HEK293 (cell line): Measurements from ENCODE around the gene MYD88.

Experiments used
- CTCF ChIA-PET: fragments of 350-600 bp; formaldehyde crosslinking; extraction: SDS; loops from one replicate; lab custom pipeline; 2021; ENCODE audit warnings: antibody characterized with exemption; lab: Yijun Ruan, JAX
- POLR2A ChIA-PET: fragments of 300-600 bp; formaldehyde crosslinking; extraction: SDS; loops from one replicate; lab custom pipeline; 2020; ENCODE audit warnings: antibody characterized with exemption, inconsistent platforms; lab: Yijun Ruan, JAX
- H3K27ac ChIP-seq: fragments of 200-500 bp; sonication (Bioruptor generic); 2 replicates; pipeline ENCODE4 v1.5.1; 2014; ENCODE audit warnings: low read depth, low read length, control low read depth, inconsistent platforms; ENCODE audit errors: extremely low read depth
- H3K36me3 ChIP-seq, 2 experiments: fragments of 200-500 bp in 1 of 2; sonication (Bioruptor generic) in 1 of 2; 1 replicate in 1 of 2; 2 replicates in 1 of 2; pipeline ENCODE4 v1.5.1; 2014 to 2017; ENCODE audit warnings: inconsistent platforms in 2 of 2, low read length in 2 of 2; ENCODE audit not compliant: control insufficient read depth in 2 of 2, insufficient read depth in 1 of 2
- H3K4me1 ChIP-seq: fragments of 200-500 bp; sonication (Bioruptor generic); 2 replicates; pipeline ENCODE4 v1.5.1; 2014; ENCODE audit warnings: mild to moderate bottlenecking, low read length, inconsistent platforms; ENCODE audit not compliant: control insufficient read depth, insufficient read depth
- H3K4me3 ChIP-seq: 2 replicates; pipeline ENCODE4 v1.5.1; 2011; ENCODE audit warnings: low read depth, mild to moderate bottlenecking, control low read depth, low read length, moderate library complexity
- H3K9me3 ChIP-seq: fragments of 200-500 bp; sonication (Bioruptor generic); 2 replicates; pipeline ENCODE4 v1.5.1; 2014; ENCODE audit warnings: low read depth, low read length, inconsistent platforms; ENCODE audit not compliant: control insufficient read depth, insufficient read depth
- ZBTB1 ChIP-seq: fragments of 450-650 bp; formaldehyde crosslinking; IDR thresholded peaks from 2 replicates; pipeline ENCODE4 v1.5.1; 2016; ENCODE audit warnings: missing biosample characterization, missing genetic modification characterization
- ZFP3 ChIP-seq: fragments of 450-650 bp; formaldehyde crosslinking; IDR thresholded peaks from 2 replicates; pipeline ENCODE4 v1.5.1; 2016; ENCODE audit warnings: low read depth, missing biosample characterization, missing genetic modification characterization
- ZNF157 ChIP-seq: fragments of 450-650 bp; formaldehyde crosslinking; IDR thresholded peaks from 2 replicates; pipeline ENCODE4 v1.5.1; 2016; ENCODE audit warnings: missing biosample characterization, missing genetic modification characterization
- ZNF202 ChIP-seq: fragments of 450-650 bp; formaldehyde crosslinking; IDR thresholded peaks from 2 replicates; pipeline ENCODE4 v1.5.1; 2016; ENCODE audit warnings: missing biosample characterization, missing genetic modification characterization, borderline replicate concordance
- ZNF292 ChIP-seq: fragments of 450-650 bp; formaldehyde crosslinking; IDR thresholded peaks from 2 replicates; pipeline ENCODE4 v1.5.1; 2016; ENCODE audit warnings: low read depth, missing biosample characterization, missing genetic modification characterization, borderline replicate concordance
- ZNF324 ChIP-seq: fragments of 450-650 bp; formaldehyde crosslinking; IDR thresholded peaks from 2 replicates; pipeline ENCODE4 v1.5.1; 2016; ENCODE audit warnings: missing biosample characterization, missing genetic modification characterization
- ZNF654 ChIP-seq: fragments of 450-650 bp; formaldehyde crosslinking; IDR thresholded peaks from 2 replicates; pipeline ENCODE4 v1.5.1; 2016; ENCODE audit warnings: low read depth, missing biosample characterization, missing genetic modification characterization
- ZNF658 ChIP-seq: fragments of 450-650 bp; formaldehyde crosslinking; IDR thresholded peaks from 2 replicates; pipeline ENCODE4; 2016; ENCODE audit warnings: missing biosample characterization, missing genetic modification characterization
- ZNF791 ChIP-seq: fragments of 450-650 bp; formaldehyde crosslinking; IDR thresholded peaks from 2 replicates; pipeline ENCODE4 v1.5.1; 2016; ENCODE audit warnings: missing biosample characterization, missing genetic modification characterization
- ZNF830 ChIP-seq: fragments of 450-650 bp; IDR thresholded peaks from 2 replicates; pipeline ENCODE4 v1.5.0; 2018; ENCODE audit warnings: missing biosample characterization, missing genetic modification characterization, low read depth, mild to moderate bottlenecking, moderate library complexity
- ZNF843 ChIP-seq: fragments of 450-650 bp; formaldehyde crosslinking; IDR thresholded peaks from 2 replicates; pipeline ENCODE4 v1.5.1; 2016; ENCODE audit warnings: missing biosample characterization, missing genetic modification characterization
- TF ChIP-seq, protein P1 (sequence below): fragments of 450-650 bp; formaldehyde crosslinking; IDR thresholded peaks from 2 replicates; pipeline ENCODE4 v1.5.1; 2016; ENCODE audit warnings: missing biosample characterization, missing genetic modification characterization
- TF ChIP-seq, protein P2 (sequence below): fragments of 450-650 bp; formaldehyde crosslinking; IDR thresholded peaks from 2 replicates; pipeline ENCODE4 v1.5.1; 2016; ENCODE audit warnings: missing biosample characterization, missing genetic modification characterization

The MYD88 gene

DNA sequence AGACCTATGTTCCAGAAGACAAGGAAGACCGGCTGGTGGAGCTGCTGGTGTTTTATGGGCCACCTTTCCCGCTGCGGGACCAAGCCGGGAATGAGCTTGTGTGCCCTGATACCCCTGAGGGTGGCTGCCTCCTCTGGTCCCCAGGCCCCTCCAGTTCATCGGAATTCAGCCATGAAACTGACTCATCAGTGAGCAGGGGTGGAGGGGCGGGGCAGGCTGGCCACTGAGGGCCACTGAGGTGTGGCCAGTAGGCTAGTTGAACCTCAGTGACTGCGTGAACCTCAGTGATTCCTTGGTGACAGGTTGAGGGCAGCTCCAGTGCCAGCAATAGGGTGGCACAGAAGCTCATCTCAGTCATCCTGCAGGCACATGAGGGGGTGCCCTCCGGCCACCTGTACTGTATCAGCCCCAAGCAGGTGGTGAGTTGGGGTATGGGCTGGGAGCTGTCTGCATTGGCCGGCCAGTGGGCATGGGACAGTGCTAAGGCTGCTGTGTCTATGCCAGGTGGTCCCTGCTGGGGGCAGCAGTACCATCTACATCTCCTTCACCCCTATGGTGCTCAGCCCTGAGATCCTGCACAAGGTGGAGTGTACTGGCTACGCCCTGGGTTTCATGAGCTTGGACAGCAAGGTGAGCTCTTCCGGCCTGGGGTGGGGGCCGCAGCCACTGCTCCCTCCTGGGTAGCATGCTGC lies 21.8 kb upstream of the MYD88 start:
- no peak for TF ChIP-seq ZNF830
- TF ChIP-seq ZNF157 (tag by site-specific recombination), result no peak
- no peak for TF ChIP-seq ZBTB1 (tag by site-specific recombination)
- TF ChIP-seq ZNF658, result no peak
- TF ChIP-seq ZNF654 (tag by site-specific recombination), result no peak
- TF ChIP-seq ZNF791 (tag by site-specific recombination), result no peak
- TF ChIP-seq ZFP3 (tag by site-specific recombination), result no peak
- H3K36me3 ChIP-seq, result peaks cover 0 to 21% of the 10 kb centered on the region in 2 experiments; a peak in 1 of 3 replicates
- ChIA-PET CTCF (interaction anchor here (0.6 to 2.5 kb wide), 4 partner anchors 130 to 230 kb away, joined by 3 to 11 read pairs (median 4); partner anchors contain the start of gene XYLB), POLR2A (interaction anchor here (0.7 to 2.9 kb wide), 3 partner anchors 12 to 49 kb away, joined by 3 to 11 read pairs (median 4); partner anchors contain the start of genes ACAA1 and OXSR1)
- H3K27ac ChIP-seq, result no peak overlapping the region
- H3K4me3 ChIP-seq, result no peak overlapping the region
- no peaks in the 10 kb centered on the region for H3K4me1 ChIP-seq
- no peaks in the 10 kb centered on the region for H3K9me3 ChIP-seq

GRCh38 chr3:38117163-38117716 lies 21.2 kb upstream of the MYD88 start:
- POLR2A ChIA-PET, result interaction anchor here (0.5 to 2.9 kb wide), 4 partner anchors 11 to 103 kb away, joined by 3 to 11 read pairs (median 4); partner anchors contain the start of genes ACAA1 and OXSR1
- CTCF ChIA-PET, result interaction anchor here (1.1 to 2.5 kb wide), 3 partner anchors 11 to 229 kb away, joined by 3 to 11 read pairs (median 5); partner anchors contain the start of gene XYLB
- Histone ChIP-seq H3K4me3 (no peak overlapping the region), H3K36me3 (peaks cover 0 to 27% of the 10 kb centered on the region in 2 experiments; a peak in 1 of 3 replicates), H3K9me3 (no peaks in the 10 kb centered on the region), H3K27ac (no peak overlapping the region), H3K4me1 (no peaks in the 10 kb centered on the region)
- TF ChIP-seq ZNF202 (tag by site-specific recombination), result no peak
- TF ChIP-seq ZNF324 (tag by site-specific recombination), result no peak

GRCh38 chr3:38117748-38118420 lies 20.6 kb upstream of the MYD88 start:
- ChIA-PET CTCF (interaction anchor here (1.1 to 2.5 kb wide), 5 partner anchors 10 to 229 kb away, joined by 3 to 11 read pairs (median 4); partner anchors contain the start of gene XYLB), POLR2A (interaction anchor here (0.5 to 2.9 kb wide), 3 partner anchors 10 to 102 kb away, joined by 3 to 11 read pairs (median 3); partner anchors contain the start of gene ACAA1)
- Histone ChIP-seq H3K36me3 (peaks cover 0 to 34% of the 10 kb centered on the region in 2 experiments; a peak in 1 of 3 replicates), H3K9me3 (no peaks in the 10 kb centered on the region), H3K4me3 (no peak overlapping the region), H3K4me1 (no peaks in the 10 kb centered on the region), H3K27ac (no peak overlapping the region)
- TF ChIP-seq ZNF843 (no peak), ZNF654 (tag by site-specific recombination) (peak; percentile 60), ZNF292 (tag by site-specific recombination) (no peak)
- TF ChIP-seq, protein P1, sequence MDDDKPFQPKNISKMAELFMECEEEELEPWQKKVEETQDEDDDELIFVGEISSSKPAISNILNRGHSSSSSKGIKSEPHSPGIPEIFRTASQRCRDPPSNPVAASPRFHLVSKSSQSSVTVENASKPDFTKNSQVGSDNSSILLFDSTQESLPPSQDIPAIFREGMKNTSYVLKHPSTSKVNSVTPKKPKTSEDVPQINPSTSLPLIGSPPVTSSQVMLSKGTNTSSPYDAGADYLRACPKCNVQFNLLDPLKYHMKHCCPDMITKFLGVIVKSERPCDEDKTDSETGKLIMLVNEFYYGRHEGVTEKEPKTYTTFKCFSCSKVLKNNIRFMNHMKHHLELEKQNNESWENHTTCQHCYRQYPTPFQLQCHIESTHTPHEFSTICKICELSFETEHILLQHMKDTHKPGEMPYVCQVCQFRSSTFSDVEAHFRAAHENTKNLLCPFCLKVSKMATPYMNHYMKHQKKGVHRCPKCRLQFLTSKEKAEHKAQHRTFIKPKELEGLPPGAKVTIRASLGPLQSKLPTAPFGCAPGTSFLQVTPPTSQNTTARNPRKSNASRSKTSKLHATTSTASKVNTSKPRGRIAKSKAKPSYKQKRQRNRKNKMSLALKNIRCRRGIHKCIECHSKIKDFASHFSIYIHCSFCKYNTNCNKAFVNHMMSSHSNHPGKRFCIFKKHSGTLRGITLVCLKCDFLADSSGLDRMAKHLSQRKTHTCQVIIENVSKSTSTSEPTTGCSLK (tag by site-specific recombination), result no peak
- TF ChIP-seq, protein P2, sequence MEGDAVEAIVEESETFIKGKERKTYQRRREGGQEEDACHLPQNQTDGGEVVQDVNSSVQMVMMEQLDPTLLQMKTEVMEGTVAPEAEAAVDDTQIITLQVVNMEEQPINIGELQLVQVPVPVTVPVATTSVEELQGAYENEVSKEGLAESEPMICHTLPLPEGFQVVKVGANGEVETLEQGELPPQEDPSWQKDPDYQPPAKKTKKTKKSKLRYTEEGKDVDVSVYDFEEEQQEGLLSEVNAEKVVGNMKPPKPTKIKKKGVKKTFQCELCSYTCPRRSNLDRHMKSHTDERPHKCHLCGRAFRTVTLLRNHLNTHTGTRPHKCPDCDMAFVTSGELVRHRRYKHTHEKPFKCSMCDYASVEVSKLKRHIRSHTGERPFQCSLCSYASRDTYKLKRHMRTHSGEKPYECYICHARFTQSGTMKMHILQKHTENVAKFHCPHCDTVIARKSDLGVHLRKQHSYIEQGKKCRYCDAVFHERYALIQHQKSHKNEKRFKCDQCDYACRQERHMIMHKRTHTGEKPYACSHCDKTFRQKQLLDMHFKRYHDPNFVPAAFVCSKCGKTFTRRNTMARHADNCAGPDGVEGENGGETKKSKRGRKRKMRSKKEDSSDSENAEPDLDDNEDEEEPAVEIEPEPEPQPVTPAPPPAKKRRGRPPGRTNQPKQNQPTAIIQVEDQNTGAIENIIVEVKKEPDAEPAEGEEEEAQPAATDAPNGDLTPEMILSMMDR (tag by site-specific recombination), result peak; percentile 69
